HFF-Myc (cell line): Measurements from ENCODE around the gene LURAP1L.

Experiments used
- DNase-seq: peaks from one replicate; pipeline ENCODE4 v3.0.0-alpha.2; 2011; ENCODE audit warnings: low read depth; ENCODE audit errors: extremely low read depth
- H3K4me3 ChIP-seq: replicated peaks from 2 replicates; pipeline ENCODE4 v1.5.1; 2011; ENCODE audit warnings: low read depth, mild to moderate bottlenecking, control low read depth, low read length
- TF ChIP-seq, protein P1 (sequence below): IDR thresholded peaks from 2 replicates; pipeline ENCODE4 v1.5.1; 2012; ENCODE audit warnings: mild to moderate bottlenecking, low read depth, low read length, control low read depth; ENCODE audit errors: missing control alignments

Gene LURAP1L

DNA sequence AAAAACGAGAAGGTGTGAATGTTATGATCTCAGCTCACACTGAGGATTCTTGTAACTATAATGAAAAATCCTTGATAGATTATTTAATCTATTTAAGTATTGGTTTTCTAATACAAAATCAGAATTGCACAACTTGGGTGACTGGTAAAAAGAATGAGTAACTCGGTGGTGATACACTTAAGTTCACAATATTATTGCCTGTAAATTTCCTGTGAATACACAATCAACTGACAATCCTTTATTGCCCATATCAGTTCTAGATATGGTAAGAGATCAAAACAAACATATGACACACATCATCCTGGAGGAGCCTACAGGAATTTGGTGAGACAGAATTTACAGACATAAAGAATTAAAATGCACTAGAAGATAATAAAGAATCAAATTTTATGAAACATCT lies 14.1 kb upstream of the LURAP1L start:
- DNase-seq: no peak
- H3K4me3 ChIP-seq: no peak overlapping the region
- TF ChIP-seq, protein P1, sequence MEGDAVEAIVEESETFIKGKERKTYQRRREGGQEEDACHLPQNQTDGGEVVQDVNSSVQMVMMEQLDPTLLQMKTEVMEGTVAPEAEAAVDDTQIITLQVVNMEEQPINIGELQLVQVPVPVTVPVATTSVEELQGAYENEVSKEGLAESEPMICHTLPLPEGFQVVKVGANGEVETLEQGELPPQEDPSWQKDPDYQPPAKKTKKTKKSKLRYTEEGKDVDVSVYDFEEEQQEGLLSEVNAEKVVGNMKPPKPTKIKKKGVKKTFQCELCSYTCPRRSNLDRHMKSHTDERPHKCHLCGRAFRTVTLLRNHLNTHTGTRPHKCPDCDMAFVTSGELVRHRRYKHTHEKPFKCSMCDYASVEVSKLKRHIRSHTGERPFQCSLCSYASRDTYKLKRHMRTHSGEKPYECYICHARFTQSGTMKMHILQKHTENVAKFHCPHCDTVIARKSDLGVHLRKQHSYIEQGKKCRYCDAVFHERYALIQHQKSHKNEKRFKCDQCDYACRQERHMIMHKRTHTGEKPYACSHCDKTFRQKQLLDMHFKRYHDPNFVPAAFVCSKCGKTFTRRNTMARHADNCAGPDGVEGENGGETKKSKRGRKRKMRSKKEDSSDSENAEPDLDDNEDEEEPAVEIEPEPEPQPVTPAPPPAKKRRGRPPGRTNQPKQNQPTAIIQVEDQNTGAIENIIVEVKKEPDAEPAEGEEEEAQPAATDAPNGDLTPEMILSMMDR: no peak

GRCh38 chr9:12764150-12764549 lies 10.7 kb upstream of the LURAP1L start:
- no peak for DNase-seq
- TF ChIP-seq, protein P1: no peak
- H3K4me3 ChIP-seq: no peak overlapping the region

- no peak overlapping the region for H3K4me3 ChIP-seq
- TF ChIP-seq, protein P1: no peak
- no peak for DNase-seq
Measured at GRCh38 chr9:12765088-12765798, 9.6 kb upstream of the LURAP1L start.

DNA sequence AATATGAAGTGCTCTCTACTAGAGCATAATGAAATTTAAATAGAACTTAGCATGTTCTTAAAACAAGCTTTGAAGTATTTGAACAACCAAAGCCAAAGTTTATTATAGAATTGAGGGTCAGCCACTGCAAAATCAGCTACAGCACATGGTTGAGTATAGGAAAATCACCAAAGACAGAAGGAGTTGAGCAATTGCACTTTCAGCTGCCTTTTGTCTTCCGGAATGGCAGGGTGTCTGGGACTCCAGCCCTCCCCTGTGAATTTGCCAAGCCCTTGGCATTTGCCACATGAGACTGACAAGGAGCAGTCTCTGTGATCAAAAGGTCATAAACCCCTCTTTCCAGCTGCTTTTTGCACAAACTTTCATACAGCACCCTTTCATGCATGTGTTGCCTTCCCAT lies 8.5 kb upstream of the LURAP1L start:
- no peak for DNase-seq
- TF ChIP-seq, protein P1: no peak
- H3K4me3 ChIP-seq: no peak overlapping the region

- DNase-seq: no peak
- TF ChIP-seq, protein P1: no peak
- H3K4me3 ChIP-seq: no peak overlapping the region
Measured at GRCh38 chr9:12770261-12770660, 4.6 kb upstream of the LURAP1L start.

GRCh38 chr9:12771891-12772290 lies 2.9 kb upstream of the LURAP1L start:
- TF ChIP-seq, protein P1: no peak
- no peak overlapping the region for H3K4me3 ChIP-seq
- no peak for DNase-seq

DNA sequence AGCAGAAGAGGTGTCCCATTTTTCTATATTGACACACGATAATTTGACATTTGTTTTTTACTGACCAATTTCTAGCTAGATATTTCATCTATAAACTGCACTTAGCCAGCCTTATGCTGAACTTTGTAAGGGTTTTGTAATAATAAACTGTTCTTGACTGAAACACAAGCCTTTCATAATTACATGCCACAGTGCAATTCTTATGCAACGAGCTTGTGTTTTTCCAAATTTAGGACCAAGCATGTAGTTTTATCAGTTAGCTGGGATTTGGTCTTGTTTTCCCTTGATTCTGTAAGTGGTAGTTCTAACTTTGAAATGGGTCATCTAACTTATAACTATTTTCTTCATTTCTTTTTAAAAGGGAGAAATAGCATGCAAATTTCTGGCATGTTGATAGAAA lies 1.3 kb upstream of the LURAP1L start:
- H3K4me3 ChIP-seq: no peak overlapping the region
- TF ChIP-seq, protein P1: no peak
- no peak for DNase-seq
